ENCODE data around the gene XYLB.
"Not testable (repeated sequence)": the region's sequence is repeated elsewhere in the genome, so short reads cannot be mapped to it uniquely, and the experiment has no call there.

The XYLB gene

GRCh38 chr3:38387862-38388261 lies 41.3 kb downstream of the XYLB start:
- DNase-seq (ENCODE audit: low spot score) (no peak), FAIRE-seq (no peak)

GRCh38 chr3:38392604-38393163 lies 46.1 kb downstream of the XYLB start:
- DNase-seq (ENCODE audit: low spot score): no peak

GRCh38 chr3:38396239-38396638 lies 49.7 kb downstream of the XYLB start:
- DNase-seq (ENCODE audit: low spot score): no peak
- FAIRE-seq: no peak

More at GRCh38 chr3:38392604-38393163, 46.1 kb downstream of the XYLB start:
- no peak for FAIRE-seq

- DNase-seq (ENCODE audit: low spot score) (no peak), FAIRE-seq (no peak)
Observed at GRCh38 chr3:38396861-38397260, 50.3 kb downstream of the XYLB start.

- DNase-seq (ENCODE audit: low spot score) (no peak), FAIRE-seq (no peak)
Observed at GRCh38 chr3:38397320-38397719, 50.7 kb downstream of the XYLB start.

- DNase-seq (ENCODE audit: low spot score) (no peak), FAIRE-seq (no peak)
Observed at GRCh38 chr3:38401246-38401962, 54.8 kb downstream of the XYLB start.

GRCh38 chr3:38404286-38404685 lies 57.7 kb downstream of the XYLB start:
- DNase-seq (ENCODE audit: low spot score) (no peak), FAIRE-seq (no peak)

DNA sequence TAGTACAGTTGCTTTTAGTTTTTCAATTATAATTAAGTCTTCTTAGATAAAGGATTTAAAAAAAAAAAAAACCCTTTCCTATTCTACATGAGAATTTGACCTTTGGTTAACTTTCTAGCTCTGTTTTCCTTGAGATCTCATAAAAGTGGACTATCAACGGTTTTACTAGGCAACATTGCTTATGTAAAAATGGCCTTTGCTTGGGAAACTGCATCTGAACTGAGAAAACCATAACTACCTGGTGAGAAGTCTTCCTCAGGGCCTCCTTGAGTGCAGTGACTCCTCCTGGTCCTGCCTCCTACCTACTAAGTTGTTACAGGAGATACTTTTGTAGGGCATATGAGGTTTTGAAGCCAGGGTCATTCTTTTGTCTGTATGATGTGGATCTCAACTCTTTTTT lies 65.0 kb downstream of the XYLB start:
- FAIRE-seq: no peak
- no peak for DNase-seq (ENCODE audit: low spot score)

DNA sequence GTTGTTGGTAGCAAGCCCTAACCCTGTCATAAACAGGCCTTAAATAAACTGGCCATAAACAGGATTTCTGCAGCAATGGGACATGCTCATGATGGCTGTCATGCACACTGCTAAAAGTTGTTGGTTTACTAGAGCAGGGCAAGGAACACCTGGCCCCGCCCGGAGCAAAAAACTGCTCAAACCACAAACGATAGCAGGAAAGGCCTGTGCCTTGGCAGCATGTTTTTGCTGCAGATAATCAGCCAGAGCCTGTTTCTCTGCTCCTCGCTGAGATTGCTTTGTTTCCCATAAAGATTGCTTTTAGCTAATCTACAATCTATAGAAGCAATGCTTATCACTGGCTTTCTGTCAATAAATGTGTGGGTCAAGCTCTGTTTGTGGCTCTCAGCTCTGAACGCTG lies 74.2 kb downstream of the XYLB start:
- FAIRE-seq; DNase-seq (ENCODE audit: low spot score): not testable (repeated sequence)

GRCh38 chr3:38421679-38422336 lies 75.2 kb downstream of the XYLB start:
- no peak for DNase-seq (ENCODE audit: low spot score)
- FAIRE-seq: no peak

DNA sequence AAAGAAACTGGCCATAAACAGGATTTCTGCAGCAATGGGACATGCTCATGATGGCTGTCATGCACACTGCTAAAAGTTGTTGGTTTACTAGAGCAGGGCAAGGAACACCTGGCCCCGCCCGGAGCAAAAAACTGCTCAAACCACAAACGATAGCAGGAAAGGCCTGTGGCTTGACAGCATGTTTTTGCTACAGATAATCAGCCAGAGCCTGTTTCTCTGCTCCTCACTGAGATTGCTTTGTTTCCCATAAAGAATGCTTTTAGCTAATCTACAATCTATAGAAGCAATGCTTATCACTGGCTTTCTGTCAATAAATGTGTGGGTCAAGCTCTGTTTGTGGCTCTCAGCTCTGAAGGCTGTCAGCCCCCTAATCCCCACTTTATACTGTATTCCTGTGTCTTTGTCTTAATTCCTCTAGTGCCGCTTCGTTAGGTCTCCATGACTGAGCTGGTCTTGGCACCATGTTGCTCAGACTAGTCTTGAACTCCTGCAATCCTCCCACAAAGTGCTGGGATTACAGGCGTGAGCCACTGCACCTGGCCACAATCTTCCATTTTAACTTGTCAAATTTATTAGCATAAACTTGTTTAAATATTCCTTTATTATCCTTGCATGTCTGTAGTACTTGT lies 80.3 kb downstream of the XYLB start:
- FAIRE-seq; DNase-seq (ENCODE audit: low spot score): not testable (repeated sequence)

DNA sequence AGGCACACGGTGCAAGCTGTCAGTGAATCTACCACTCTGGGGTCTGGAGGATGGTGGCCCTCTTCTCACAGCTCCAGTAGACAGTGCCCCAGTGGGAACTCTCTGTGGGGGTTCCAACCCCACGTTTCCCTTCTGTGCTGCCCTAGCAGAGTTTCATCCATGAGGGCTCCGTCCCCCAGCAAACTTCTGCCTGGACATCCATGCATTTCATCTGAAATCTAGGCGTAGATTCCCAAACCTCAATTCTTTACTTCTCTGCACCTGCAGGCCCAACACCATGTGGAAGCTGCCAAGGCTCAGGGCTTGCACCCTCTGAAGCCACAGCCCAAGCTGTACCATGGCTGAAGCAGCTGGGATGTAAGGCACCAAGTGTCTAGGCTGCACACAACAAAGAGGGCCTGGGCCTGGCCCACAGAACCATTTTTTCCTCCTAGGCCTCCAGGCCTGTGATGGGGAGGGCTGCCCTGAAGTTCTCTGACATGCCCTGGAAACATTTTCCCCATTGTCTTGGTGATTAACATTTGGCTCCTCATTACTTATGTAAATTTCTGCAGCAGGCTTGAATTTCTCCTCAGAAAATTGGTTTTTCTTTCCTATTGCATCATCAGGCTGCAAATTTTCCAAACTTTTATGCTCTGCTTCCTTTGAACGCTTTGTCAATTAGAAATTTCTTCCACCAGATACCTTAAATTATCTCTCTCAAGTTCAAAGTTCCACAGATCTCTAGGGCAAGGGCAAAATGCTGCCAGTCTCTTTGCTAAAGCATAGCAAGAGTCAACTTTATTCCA lies 86.5 kb downstream of the XYLB start:
- FAIRE-seq; DNase-seq (ENCODE audit: low spot score): not testable (repeated sequence)

DNA sequence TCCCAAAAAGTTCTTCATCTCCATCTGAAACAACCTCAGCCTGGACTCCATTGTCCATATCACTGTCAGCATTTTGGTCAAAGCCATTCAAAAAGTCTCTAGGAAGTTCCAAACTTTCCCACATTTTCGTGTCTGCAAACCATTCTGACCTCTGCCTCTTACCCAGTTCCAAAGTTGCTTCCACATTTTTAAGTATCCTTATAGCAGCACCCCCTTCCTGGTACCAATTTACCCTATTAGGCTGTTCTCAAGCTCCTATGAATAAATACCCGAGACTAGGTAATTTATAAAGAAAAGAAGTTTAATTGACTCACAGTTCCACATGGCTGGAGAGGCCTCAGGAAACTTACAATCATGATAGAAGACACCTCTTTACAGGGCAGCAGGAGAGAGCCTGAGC lies 87.1 kb downstream of the XYLB start:
- not testable (repeated sequence) for FAIRE-seq

DNA sequence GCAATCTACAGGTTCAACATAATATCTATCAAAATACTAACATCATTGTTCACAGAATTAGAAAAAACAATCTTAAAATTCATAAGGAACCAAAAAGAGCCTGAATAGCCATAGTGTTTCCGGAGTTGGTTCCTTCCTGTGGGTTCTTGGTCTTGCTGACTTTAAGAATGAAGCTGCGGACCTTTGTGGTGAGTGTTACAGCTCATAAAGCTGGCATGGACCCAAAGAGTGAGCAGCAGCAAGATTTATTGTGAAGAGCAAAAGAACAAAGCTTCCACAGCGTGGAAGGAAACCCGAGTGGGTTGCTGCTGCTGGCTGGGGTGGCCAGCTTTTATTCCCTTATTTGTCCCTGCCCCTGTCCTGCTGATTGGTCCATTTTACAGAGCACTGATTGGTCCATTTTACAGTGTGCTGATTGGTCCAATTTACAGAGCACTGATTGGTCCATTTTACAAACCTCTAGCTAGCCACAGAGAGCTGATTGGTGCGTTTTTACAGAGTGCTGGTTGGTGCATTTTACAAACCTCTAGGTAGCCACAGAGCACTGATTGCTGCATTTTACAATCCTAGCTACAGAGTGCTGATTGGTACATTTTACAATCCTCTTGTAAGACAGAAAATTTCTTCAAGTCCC lies 92.0 kb downstream of the XYLB start:
- not testable (repeated sequence) for FAIRE-seq; DNase-seq (ENCODE audit: low spot score)

More for the DNA sequence above, 87.1 kb downstream of the XYLB start:
- not testable (repeated sequence) for DNase-seq (ENCODE audit: low spot score)

DNA sequence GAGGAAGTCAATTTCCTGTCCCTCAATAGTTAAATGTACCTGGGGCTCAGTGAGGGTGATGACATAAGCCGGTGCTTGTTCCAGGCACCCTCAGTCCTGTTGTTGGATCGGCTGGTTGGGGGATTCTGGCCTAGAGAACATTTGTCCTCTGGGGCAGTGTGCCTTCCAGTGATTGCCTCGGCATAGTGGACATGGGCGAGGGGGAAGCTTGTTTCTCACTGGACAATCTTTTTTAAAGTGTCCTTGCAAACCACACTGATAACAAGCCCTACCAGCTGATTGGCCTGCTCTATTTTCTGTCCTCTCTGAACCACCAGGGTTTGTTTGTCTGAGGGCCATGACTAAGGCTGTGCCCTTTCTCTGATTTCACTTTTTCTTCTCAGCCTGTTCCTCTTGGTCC lies 96.6 kb downstream of the XYLB start:
- not testable (repeated sequence) for DNase-seq (ENCODE audit: low spot score); FAIRE-seq

GRCh38 chr3:38446085-38446686 lies 99.6 kb downstream of the XYLB start:
- DNase-seq (ENCODE audit: low spot score): no peak
- no peak for FAIRE-seq

DNA sequence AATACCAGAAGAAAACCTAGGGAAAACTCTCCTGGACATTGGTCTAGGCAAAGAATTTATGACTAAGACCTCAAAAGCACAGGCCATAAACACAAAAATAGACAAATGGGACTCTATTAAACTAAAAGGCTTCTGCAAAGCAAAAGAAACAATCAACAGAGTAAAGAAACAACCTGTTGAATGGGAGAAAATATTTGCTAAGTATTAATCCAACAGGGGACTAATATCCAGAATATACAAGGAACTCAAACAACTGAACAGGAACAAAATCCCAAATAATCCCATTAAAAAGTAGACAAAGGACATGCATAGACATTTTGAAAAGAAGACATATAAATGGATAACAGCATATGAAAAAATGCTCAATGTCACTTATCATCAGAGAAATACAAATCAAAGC lies 100.2 kb downstream of the XYLB start:
- DNase-seq (ENCODE audit: low spot score) (no peak), FAIRE-seq (no peak)

GRCh38 chr3:38450853-38451252 lies 104.3 kb downstream of the XYLB start:
- FAIRE-seq: no peak
- no peak for DNase-seq (ENCODE audit: low spot score)

DNA sequence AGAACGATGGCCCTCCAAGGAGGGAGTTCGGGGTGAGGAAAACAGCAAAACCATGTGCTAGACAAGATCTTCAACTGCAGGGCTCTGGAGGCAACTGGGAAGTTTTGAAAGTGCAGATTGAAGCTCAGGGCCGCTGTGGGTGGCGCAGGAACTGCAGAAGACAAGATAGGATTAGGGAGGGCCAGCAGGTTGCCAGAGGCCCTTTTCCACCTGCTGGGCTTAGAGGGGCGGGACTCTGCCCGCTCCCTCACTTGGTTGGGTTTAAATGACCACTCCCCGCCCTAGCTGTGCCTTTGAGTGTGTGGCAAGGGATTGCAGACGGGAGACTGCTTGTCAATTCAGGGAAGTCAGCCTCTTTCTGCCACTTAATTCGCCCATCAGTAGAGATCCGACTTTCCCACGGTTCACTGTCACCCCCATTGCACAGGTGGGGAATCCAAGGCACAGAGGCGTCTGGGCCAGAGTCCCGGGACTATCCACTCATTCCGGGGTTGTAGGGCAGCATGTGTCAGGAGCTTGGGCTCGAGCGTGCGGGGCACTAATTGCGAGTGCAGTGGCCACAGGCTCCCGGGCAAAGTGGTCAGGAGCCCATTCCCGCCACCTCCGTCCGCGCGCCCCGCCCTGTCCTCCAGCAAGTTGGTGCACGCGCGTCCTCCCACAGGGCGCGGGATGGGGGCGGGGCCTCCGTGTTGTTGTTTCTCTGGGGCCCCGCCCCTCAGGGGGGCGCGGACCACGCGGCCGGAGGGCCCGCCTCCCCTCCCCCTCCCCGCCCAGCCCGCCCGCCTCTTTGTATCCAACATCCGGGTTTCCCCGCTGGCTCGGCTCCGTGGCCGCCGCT lies 106.7 kb downstream of the XYLB start, which contains the start of gene ACVR2B:
Gene ACVR2B (plus strand): TSS at position 816 of the 838 bp plus-strand sequence. CDS start 433 bp downstream, outside the sequence.
- DNase-seq (ENCODE audit: low spot score) (peak; percentile 56), FAIRE-seq (no peak)

GRCh38 chr3:38453913-38454177 lies 107.3 kb downstream of the XYLB start:
- FAIRE-seq (no peak), DNase-seq (ENCODE audit: low spot score) (no peak)
